T follicular helper cell (primary cell): Measurements from ENCODE around the gene GBE1.

Experiments
- DNase-seq: peaks from one replicate; pipeline ENCODE4 v3.0.0-alpha.2; 2020; ENCODE audit warnings: low read depth

GBE1 gene

DNA sequence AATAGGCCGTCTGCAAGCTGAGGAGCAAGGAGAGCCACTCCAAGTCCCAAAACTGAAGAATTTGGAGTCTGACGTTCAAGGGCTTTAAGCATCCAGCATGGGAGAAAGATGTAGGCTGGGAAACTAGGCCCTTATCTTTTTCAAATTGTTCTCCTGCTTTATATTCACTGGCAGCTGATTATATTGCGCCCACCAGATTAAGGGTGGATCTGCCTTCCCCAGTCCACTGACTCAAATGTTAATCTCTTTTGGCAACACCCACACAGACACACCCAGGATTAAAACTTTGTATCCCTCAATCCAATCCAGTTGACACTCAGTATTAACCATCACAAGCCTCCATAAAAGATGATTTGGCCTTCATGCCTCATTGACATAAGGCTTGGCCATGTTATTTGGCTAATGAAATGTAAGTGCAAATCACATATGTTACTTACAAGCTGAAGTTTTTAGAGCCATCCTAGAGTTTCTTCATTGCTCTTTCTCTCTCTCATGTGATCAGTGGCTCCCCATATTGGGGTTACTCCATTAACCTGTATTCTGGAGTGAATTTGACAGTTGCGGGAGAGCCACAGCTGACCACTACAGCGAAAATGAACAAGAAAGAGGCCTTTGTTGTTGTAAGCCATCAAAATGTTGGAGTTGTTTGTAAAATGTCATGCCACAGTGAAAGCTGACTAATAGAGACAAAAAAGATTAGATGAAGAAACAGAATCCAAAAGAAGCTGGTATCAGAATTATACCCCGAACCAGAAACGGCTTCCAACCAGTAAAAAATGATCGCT is 61.7 kb downstream of the GBE1 start:
- no peak for DNase-seq

DNA sequence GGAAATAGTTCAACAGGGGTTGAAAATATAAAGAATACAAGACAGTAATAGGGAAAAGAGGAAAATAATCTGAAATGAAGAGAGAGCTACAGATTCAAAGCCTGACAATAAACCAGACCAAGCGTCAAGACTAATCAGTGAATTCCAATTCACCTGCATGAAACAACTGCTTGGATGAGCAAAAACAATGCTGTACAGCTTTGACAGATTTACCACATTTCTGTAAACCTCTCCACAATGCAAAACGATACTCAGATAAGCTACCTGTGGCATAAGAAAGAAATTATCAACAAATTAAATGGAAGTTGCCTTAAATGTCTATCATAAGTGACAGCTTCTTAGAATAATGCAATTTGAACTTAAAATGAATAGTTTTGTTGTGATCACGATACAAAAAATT is 65.4 kb downstream of the GBE1 start:
- DNase-seq, result no peak

DNA sequence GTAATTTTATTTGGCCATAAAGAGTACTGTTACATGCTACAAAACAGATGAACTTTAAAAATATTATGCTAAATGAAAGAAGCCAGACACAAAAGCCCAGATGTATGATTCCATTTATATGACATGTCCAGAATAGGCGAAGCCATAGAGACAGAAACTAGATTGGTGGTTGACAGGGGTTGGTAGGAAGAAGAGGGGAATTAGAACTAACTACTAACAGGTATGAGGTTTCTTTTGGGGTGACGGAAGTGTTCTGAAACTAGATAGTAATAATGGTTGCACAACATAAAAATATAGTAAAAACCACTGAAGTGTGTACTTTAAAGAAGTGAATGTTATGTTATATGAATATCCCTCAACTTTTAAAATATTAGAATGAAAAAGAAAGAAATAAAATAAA is 66.1 kb downstream of the GBE1 start:
- no peak for DNase-seq

DNA sequence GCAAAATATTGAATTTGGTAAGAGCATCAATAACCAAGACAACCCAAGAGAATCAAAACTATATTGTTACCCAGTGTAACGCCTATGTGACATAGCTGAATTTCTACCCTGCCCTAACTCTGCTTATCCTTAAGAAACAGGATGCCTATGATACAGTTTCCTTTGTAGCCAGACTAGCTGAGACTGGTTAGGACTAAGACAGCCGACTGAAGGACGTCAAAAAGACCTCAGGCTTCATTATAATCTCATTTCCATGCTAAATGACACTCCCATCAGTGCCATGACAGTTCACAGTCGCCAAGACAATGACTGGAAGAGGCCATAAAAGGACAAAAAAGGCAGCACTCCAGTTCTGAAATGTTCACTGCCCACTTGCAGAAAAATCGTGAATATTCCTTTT is 66.8 kb downstream of the GBE1 start:
- no peak for DNase-seq

DNA sequence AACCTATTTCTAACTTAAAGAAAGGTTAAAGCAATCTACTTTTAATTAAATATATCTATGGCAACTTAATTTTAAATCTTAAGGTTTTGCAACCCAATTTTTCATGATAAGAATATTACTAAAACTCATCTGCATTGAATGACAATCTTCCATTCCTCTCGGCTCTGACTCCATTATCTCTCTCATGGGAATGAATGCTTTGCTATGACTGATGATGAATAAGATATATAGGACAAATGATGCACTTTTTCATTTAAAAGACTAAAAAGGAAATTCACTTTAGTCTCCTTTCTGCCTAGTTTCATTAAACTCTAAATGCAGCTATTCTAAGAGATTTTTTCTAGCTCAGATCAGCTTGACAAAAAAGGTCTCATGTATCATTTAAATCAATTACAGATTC is 68.7 kb downstream of the GBE1 start:
- no peak for DNase-seq

DNA sequence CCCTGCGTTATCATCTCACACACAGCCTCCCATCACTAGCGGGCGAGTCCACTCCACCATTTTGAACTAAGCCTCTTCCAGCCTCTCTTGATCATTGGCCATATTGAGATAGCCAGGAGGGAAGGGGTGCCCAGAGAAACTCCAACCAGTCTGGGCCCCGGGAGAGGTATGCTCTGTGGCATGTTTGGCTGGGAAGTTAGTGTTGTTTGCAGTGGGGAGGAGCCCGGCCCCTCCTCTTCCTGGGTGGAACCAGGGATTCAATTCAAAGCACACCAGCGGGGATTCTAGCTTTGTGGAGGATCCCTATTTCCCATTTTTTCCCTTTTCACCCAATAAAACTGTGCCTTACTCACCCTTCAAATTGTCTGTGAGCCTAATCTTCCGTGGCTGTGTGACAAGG is 71.8 kb downstream of the GBE1 start:
- no peak for DNase-seq

DNA sequence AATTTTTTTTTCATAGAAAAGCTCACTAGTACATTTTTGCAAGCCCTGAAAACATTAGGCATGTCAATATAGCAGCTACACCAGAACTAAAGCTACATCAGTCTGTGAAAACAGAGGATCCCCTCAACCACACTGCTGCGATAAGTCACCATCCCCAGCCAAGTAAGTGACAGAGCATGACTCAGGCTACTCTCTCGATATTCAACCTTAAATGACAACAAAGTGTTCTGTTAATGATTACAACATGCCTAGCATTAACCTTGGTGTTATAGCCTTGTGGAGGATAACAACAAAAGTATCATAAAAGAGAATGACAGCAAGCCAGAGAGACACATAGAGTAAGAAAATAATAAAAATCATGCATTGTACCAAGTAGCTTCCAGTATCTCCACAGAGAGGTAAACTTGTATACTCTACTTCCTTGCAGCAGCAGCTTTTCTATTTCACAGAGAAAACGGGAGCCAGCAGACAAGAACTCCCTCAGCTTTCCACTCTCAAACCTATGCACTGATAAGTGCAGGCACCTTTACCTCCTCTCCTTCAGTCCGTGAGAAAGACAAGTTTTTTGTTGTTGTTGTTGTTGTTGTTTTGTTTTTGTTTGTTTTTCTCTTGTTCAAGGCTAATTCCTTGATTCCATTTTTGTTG is 76.6 kb downstream of the GBE1 start:
- no peak for DNase-seq

DNA sequence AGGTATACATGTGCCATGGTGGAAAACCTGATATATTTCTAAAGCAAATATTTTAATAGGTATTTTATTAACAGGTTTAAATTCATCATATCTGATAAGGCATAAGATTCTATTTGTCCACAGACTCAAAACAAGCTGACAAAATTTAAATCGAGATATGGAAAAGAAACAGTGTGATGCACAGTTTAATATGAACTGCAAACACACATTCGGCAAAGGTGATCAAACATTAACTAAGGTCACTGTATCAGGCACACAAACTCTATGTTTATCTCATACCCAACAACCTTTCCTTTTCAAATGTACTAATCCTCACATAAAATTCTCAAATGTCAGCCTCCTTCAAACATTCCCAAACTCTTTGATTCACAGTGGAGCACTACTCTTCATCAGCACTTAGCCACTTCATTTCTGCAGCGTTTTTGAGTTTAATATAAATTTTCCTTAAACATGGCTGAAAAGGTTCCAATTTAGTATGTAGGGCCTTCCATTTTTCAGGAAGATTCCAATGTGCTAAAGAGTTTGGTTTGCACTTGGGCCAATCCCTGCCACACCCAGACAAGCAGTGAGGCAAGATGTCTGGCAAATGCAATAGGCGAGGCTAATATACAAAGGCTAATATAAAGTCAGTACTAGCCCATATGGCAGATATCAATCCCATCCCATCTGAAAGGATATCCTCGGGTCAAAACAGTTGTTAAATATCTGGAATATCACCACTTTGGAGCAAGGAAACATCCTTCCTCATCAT is 84.6 kb downstream of the GBE1 start:
- DNase-seq, result no peak

DNA sequence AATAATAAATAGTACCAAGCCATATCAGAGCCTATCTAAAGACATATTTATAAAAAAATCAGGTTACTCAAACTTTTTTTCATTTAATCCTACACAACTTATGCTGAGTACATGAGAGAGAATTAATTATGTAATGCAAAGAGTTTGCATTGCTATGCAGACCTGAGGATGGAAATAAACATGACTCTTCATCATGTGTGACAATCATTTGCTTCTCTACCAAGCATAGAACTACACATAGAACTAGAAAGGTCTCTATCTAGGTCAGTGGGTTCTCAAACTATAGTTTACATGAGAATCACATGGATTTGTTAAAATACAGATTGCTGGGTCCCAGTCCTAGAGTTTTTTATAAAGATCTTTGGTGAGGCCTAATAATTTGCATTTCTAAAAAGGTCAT is 86.8 kb downstream of the GBE1 start:
- no peak for DNase-seq

DNA sequence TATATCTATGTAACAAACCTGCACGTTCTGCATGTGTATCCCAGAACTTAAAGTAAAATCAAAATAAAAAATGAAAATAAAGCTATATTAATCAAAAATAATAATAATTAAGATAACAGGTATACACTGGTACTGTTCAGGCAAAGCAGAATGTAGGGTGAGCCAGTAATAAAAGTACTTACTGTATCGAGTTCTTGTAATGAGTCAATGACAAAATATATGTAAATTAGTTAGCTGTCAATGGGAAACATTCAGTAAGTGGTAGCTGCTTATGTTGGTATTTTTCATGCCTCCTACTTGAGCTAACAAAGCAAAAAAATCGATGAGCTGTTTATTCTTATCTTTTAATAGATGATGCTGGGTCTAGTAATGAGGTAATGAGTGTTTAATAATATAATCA is 93.2 kb downstream of the GBE1 start:
- DNase-seq, result no peak

DNA sequence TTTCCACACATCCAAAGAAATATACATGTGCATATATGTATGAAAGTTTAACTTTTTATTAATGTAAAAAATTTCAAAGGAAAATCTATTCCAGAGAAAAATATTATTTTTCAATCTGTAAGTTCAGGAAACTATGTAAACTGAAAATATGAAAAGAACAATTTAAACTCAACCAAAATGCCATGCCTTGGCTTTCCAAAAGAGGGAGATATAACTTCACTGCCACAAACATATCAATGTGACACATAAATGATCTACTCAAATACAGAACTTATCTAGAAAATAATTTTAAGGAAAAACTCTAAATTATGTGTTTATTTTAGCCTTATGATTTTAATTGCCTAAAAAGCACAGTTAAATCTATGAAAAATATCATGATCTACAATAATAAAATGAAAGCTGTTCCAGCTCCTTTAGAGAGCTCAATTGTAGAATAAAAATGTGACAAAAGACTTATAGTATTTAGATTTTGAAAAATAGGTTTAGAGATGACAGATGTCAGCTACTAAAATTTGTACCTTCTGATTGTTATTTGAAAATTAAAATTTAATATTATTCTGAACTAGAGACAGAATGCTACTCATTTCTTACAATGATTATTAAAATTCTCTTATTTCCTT is 94.8 kb downstream of the GBE1 start:
- DNase-seq, result no peak

DNA sequence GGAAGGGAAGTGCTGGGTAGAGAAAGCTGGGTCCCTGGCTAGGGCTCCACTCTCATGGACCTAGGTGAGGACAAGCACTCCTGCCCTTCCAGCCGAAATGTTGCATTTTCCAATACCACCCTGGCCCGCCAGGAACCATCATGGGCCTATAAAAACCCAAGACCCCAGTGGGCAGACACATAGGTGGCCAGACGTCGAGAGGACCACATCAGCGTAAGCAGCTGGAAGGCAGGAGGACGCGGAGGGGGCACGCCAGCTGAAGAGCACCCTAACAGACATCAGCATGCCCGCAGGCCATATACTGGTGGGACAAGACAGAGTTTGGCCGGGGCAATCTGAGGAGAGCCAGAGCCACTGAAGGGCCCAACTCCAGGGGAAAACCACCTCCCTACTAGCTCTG is 98.3 kb downstream of the GBE1 start:
- no peak for DNase-seq

DNA sequence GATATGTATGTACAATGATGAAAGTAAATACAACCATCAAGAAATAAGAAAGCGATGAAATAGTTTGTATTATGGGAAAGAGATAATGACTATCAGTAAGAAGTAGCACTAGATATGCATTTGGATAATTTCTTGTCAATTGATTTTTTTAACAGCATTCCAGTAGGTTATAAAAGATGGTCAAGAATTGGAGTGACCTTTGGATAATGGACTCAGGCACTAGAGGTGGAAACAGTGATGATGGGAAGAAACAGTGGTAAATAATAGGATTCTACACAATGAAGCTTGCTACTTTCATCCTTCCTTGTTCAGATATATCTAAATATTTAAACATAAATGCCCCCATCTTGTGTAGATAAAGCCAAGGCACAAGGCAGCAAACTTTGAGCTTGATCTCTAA is 101.4 kb downstream of the GBE1 start:
- DNase-seq, result no peak

DNA sequence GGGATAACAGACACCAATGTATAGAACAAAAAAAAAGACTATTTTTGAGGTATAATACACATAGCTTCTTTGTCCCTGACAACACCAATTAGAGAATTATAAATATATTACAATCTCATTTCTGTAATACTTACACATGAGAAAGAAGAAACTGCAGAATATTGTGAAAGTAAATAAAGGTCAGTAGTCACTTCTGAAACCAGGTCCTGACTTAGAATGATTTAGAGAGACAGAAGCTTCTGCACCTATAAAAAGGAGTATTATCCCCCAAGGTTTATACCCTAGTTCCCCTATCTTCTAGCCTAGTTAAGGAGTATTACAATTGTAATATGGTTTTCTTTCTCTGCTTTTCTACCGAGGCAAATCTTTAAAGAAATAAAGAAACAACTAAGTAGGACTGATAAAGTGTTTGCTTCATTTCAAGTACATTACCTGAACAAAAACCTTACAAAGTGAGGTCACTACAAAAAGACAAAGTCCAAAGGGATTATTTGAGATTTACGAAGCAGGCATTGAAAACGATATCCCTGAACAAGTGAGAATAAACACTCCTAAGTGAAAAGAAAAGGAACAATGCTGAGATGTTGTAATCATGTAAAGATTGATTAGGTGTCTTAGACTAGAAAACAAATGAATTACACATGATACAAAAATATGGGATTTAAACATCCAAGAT is 103.0 kb downstream of the GBE1 start:
- DNase-seq, result no peak

DNA sequence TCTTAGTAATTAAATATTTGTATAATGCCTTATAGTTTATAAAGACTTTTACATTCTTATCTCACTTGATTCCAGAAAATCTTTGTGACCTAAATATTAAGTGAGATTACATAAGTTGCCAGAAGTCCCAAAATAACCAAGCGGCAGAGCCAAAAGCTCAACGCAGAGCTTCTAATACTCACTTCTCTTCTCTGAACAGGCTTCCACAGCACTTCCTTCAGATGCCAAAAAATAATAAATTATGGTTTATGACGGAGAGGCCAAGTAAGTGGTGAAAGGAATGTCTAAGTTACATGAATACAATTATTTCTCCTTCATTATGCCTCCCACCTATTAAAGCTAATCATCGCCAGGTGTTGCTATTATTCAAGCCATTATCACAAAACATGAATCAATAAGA is 110.3 kb downstream of the GBE1 start:
- no peak for DNase-seq

DNA sequence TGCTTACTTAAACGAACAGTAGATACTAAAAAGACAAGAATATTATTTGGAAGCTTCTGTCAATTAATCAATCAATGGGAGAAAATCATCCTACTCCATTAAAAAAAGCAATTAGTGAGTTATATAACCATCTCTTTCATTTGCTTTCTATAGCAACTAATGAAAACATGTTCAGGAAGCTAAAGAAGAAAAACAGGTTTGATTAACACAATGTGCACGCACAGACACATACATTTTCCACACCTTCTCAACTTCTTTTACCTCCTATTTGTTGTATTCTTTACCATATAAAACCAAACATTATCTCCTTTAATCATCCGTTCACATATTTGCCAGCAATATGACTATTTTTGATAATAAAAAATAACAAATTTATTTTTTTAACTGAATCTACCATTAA is 111.3 kb downstream of the GBE1 start:
- no peak for DNase-seq

DNA sequence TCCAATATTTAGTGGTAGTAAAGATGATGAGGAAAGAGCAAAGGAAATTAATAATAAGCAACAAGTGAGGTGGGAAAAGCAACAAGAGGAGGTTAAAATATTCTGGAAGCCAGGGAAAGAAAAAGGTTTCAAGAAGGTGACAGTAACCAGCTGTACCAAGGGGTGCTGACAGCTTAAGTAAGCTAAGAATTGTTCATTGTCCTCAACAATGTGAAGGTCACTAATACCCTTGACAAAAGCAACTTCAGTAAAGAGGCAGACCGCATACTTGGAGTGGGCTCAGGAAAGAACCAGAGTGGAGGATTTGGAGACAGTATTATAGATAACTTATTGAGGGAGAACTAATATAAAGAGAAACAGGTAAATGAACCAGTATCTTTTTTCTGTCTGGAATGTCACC is 116.2 kb downstream of the GBE1 start:
- no peak for DNase-seq

DNA sequence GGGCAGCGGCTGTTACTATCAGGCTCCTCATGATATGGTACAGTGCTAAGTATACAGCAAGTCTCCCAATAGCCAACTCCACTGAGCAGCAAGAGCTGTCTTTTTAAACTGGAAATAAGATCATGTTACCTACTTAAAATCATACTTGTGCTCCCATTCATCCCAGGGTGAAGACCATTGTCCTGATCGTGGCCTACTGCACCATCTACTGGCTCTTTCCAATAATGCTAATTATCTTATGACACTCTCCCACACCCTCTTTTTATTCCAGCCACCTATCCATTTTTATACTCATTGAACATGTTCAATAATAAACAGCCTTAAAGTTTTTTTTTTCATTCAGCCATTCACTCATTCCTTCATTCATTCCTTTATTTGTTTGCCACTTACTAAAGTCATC is 117.7 kb downstream of the GBE1 start:
- no peak for DNase-seq

DNA sequence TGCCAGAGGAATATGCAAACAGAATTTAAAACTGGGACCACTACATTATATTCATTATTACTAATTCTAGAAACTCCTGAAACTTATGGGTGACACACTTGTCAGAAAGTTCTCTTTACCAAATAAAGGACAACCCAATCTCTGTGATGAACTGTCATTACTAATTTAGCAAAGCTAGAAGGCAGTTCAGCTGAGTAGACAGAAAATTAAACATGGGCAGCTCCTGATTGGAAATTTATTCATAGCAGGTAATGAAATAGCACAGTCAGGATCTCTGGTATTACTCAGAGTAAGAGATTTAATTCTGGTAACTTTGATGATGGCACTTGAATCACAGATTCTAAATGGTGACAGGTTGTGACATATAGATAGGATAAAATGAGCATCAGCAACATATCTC is 123.0 kb downstream of the GBE1 start:
- DNase-seq, result no peak

DNA sequence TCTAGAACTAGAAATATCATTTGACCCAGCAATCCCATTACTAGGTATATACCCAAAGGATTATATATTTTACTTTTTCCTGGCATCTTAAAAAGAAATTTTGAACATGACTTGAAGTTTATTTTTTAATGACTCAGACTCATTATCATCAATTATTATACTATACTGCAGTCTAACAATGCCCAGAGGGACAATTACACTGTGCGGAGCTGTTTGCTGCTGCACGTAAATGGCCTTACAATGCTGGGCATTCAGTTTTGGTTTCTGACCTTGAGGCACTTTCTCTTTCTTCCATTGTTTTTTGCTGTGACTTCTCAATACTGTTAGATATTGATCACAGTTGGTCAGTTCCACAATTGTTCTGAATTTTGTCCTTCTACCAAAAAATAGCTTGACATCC is 128.8 kb downstream of the GBE1 start:
- no peak for DNase-seq

DNA sequence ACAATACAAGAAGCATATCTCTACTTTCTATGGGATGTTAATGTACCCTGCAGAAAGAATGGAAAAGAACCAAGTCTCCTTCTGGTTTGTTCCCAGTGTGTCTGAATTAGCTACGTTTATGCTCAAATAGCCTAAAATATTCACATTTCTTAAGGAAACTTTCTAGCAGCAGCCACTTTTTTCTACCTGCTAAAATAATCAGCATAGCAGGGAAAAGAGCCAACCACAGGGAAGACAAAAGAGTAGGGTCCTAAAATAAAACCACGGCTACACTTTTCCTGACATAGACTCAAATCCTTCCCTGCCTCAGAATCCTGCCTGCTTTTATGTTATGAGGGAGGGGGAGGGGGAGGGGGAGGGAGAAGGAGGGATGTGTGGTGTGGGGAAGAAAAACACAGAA is 136.7 kb downstream of the GBE1 start:
- DNase-seq, result no peak

DNA sequence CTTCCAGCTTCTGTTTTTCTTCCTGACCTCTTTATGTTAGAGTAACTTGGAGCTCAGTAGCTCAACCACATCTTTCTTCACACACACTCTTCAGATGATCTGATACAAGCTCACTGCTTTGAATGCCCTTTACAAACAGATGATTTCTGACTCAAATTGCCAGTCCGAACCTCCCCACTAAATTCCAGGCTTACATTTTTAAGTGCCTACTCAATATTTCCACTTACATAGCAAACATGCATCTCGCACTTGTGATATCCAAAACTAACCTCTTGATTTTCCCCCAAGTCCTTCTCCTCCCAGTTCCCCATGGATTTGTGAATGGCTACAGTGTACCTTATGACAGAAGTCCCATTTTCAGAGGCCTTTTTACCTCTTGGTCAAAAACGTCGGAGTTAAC is 139.1 kb downstream of the GBE1 start:
- no peak for DNase-seq
